ENCODE data around the gene ARHGAP24. TPM values are rescaled to one million over a fixed set of nuclear protein-coding genes. Genes with fewer than 3 reads are reported as not detected.

The ARHGAP24 gene
- total and polyA plus RNA-seq, 10 of the 15 experiments (the other 5 are each of a cell fraction or from before 2014, with no cell fraction given): 0.10 to 4.2 (median 0.52) TPM

DNA sequence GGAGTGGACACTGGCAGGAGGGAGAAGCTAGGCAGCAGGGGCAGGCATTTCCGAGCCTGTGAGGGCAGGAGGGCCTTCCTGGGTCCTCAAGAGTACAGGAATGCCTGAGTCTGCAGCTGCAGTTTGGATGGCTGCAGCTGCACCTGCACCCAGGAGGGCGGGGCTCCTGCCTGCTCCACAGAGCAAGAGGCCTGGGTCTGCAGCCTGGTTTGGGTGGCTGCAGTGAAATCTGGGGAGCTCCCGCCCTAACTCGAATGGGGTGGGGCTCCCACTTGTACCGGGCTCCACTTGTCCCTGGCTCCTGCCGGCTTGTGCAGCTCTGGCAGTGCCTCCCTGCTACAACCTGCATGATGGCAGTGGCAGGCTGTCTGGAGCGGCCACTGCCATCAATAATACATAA is 436.0 kb downstream of the ARHGAP24 start:
- Histone ChIP-seq H2AFZ (ENCODE audit: control insufficient read depth, low read depth, low read length) (no peak overlapping the region), H3K9ac (ENCODE audit: control insufficient read depth, insufficient read depth, low read length) (no peak overlapping the region), H3K4me3 (no peak overlapping the region), H3K27ac (ENCODE audit: control insufficient read depth, insufficient read depth) (no peak overlapping the region), H3K4me2 (ENCODE audit: control insufficient read depth, insufficient read depth) (no peak overlapping the region), H4K20me1 (ENCODE audit: control insufficient read depth, insufficient read depth) (no peaks in the 10 kb centered on the region), H3K36me3 (ENCODE audit: control insufficient read depth in 2 of 2, insufficient read depth in 2 of 2, low read length in 1 of 2) (no peaks in the 10 kb centered on the region), H3K27me3 (replicated peaks in 1 of 2; ENCODE audit: control insufficient read depth in 2 of 2, insufficient read depth in 2 of 2, low read length in 1 of 2) (no peaks in the 10 kb centered on the region; a peak in 1 of 4 replicates), H3K79me2 (ENCODE audit: control insufficient read depth, insufficient read depth, low read length) (no peaks in the 10 kb centered on the region), H3K4me1 (ENCODE audit: control insufficient read depth, insufficient read depth, low read length) (no peaks in the 10 kb centered on the region), H3K9me3 (replicated peaks; ENCODE audit: control insufficient read depth, insufficient read depth, low read length) (no peaks in the 10 kb centered on the region)
- no peak for ATAC-seq
- ChIA-PET RAD21 (ENCODE audit: unreplicated experiment) (no interaction called here), SMC1A (ENCODE audit: uncharacterized antibody, unreplicated experiment) (no interaction called here), POLR2A (no interaction called here), CTCF (interaction anchor here (0.6 kb wide), 1 partner anchor 129 kb away, joined by 3 read pairs; no protein-coding TSS in a partner anchor)
- WGBS (ENCODE audit: insufficient coverage, insufficient replicate concordance, low lambda C conversion rate, missing lambda C conversion rate): 30% methylated on average over 7 of the region's 7 CpGs
- DNase-seq (ENCODE audit: low read depth, low spot score): no peak
- no peak for TF ChIP-seq NR2C1 (IDR thresholded peaks at IDR 0.05)
- no peak for TF ChIP-seq STAT1 (conservative IDR thresholded peaks at IDR 0.05)
- no peak for TF ChIP-seq SPI1 (IDR thresholded peaks at IDR 0.05; ENCODE audit: borderline replicate concordance, insufficient read depth, low read depth, low read length)
- TF ChIP-seq ZBED1 (IDR thresholded peaks at IDR 0.05; ENCODE audit: borderline replicate concordance): no peak
- no peak for TF ChIP-seq CHD4 (IDR thresholded peaks at IDR 0.05)
- TF ChIP-seq, protein P1, sequence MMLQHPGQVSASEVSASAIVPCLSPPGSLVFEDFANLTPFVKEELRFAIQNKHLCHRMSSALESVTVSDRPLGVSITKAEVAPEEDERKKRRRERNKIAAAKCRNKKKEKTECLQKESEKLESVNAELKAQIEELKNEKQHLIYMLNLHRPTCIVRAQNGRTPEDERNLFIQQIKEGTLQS (IDR thresholded peaks at IDR 0.05; ENCODE audit: borderline replicate concordance, extremely low read depth, low read depth, low read length): no peak
- TF ChIP-seq USF1 (IDR thresholded peaks at IDR 0.05; ENCODE audit: borderline replicate concordance, extremely low read length, insufficient read depth, low read depth, low read length): no peak
- no peak for TF ChIP-seq TCF12 (IDR thresholded peaks at IDR 0.05; ENCODE audit: low read depth, low read length)
- TF ChIP-seq BRCA1 (IDR thresholded peaks at IDR 0.05; ENCODE audit: low read depth, low read length): no peak
- intact Hi-C loops (cut with micrococcal nuclease; ENCODE audit: unreplicated experiment) (no loop called here), in situ Hi-C loops (cut with MboI) (no loop called here)
- no peak for FAIRE-seq
- BruUV-seq (replicated peaks): no TSS peak
